Retinal pigment epithelial cell (primary cell): Measurements from ENCODE around the gene CGN.

Experiments
- DNase-seq: peaks from one replicate; pipeline ENCODE4 v3.0.0-alpha.2; 2010; ENCODE audit warnings: low read depth
- H3K4me3 ChIP-seq: 2 replicates; pipeline ENCODE4 v1.5.1; 2011; ENCODE audit warnings: mild to moderate bottlenecking, low read length, control low read depth, moderate library complexity
- CTCF ChIP-seq: conservative IDR thresholded peaks from 2 replicates; pipeline ENCODE4 v1.5.1; 2011; ENCODE audit warnings: low read depth, low read length, control low read depth, inconsistent platforms

The CGN gene

GRCh38 chr1:151485685-151486255 lies 25.4 kb upstream of the CGN start:
- TF ChIP-seq CTCF = no peak
- DNase-seq = no peak
- no peak overlapping the region for H3K4me3 ChIP-seq

GRCh38 chr1:151486557-151486956 lies 24.6 kb upstream of the CGN start:
- no peak for TF ChIP-seq CTCF
- DNase-seq = no peak
- H3K4me3 ChIP-seq = no peak overlapping the region

GRCh38 chr1:151491641-151492040 lies 19.5 kb upstream of the CGN start:
- H3K4me3 ChIP-seq = no peak overlapping the region
- no peak for DNase-seq
- TF ChIP-seq CTCF = no peak

- H3K4me3 ChIP-seq = no peak overlapping the region
- DNase-seq = no peak
- TF ChIP-seq CTCF = no peak
These were observed 19.1 kb upstream of the CGN start for GRCh38 chr1:151492120-151492519.

GRCh38 chr1:151493042-151493441 lies 18.1 kb upstream of the CGN start:
- H3K4me3 ChIP-seq = no peak overlapping the region
- TF ChIP-seq CTCF = no peak
- DNase-seq = no peak

GRCh38 chr1:151494741-151495281 lies 16.4 kb upstream of the CGN start:
- no peak for TF ChIP-seq CTCF
- DNase-seq = peak; percentile 94

GRCh38 chr1:151495316-151495715 lies 15.9 kb upstream of the CGN start:
- TF ChIP-seq CTCF = no peak
- H3K4me3 ChIP-seq = no peak overlapping the region
- DNase-seq = no peak

More at GRCh38 chr1:151494741-151495281, 16.4 kb upstream of the CGN start:
- H3K4me3 ChIP-seq = no peak overlapping the region
